PFSK-1 (cell line): ENCODE results near the gene SLC66A2.

Experiments used
- FOXP2 ChIP-seq: optimal IDR thresholded peaks from 2 replicates; pipeline ENCODE3; 2011; ENCODE audit warnings: borderline replicate concordance, control low read depth, inconsistent platforms; ENCODE audit not compliant: insufficient read depth; ENCODE audit errors: extremely low read length, extremely low read depth
- POLR2AphosphoS5 ChIP-seq: IDR thresholded peaks from 2 replicates; pipeline ENCODE4 v1.6.1; 2012; ENCODE audit warnings: low read depth, mild to moderate bottlenecking, control low read depth, low read length, moderate library complexity
- REST ChIP-seq, 2 experiments: IDR thresholded peaks; 2 replicates each; pipeline versions ENCODE4 v1.6.1 to v1.8.0; 2011 to 2012; ENCODE audit warnings: low read depth in 2 of 2, low read length in 2 of 2, control low read depth in 1 of 2, inconsistent platforms in 1 of 2, mild to moderate bottlenecking in 1 of 2, moderate library complexity in 1 of 2; ENCODE audit not compliant: insufficient read depth in 1 of 2
- SIN3A ChIP-seq: IDR thresholded peaks from 2 replicates; pipeline ENCODE4 v1.6.1; 2012; ENCODE audit warnings: mild to moderate bottlenecking, low read length, moderate library complexity, borderline replicate concordance; ENCODE audit not compliant: insufficient read depth
- TAF1 ChIP-seq: IDR thresholded peaks from 2 replicates; pipeline ENCODE4 v1.6.1; 2012; ENCODE audit warnings: low read length, control low read depth, borderline replicate concordance; ENCODE audit not compliant: insufficient read depth

Gene SLC66A2

GRCh38 chr18:79900610-79901570 lies 50.6 kb downstream of the SLC66A2 start:
- no peak for TF ChIP-seq SIN3A
- no peak for TF ChIP-seq FOXP2
- TF ChIP-seq TAF1, result no peak
- TF ChIP-seq POLR2AphosphoS5, result no peak
- TF ChIP-seq REST (IDR thresholded peaks at IDR 0.05; ENCODE audit: insufficient read depth in 1 of 2, low read depth in 2 of 2, low read length in 2 of 2), result no peak

- TF ChIP-seq REST (IDR thresholded peaks at IDR 0.05; ENCODE audit: insufficient read depth in 1 of 2, low read depth in 2 of 2, low read length in 2 of 2) (no peak), FOXP2 (no peak), TAF1 (no peak), POLR2AphosphoS5 (no peak), SIN3A (no peak)
These were observed 51.6 kb downstream of the SLC66A2 start for GRCh38 chr18:79899609-79900445.

- no peak for TF ChIP-seq POLR2AphosphoS5
- no peak for TF ChIP-seq FOXP2
- no peak for TF ChIP-seq TAF1
- no peak for TF ChIP-seq SIN3A
- no peak for TF ChIP-seq REST (IDR thresholded peaks at IDR 0.05; ENCODE audit: insufficient read depth in 1 of 2, low read depth in 2 of 2, low read length in 2 of 2)
These were observed 52.4 kb downstream of the SLC66A2 start for GRCh38 chr18:79898952-79899608.

- no peak for TF ChIP-seq REST (IDR thresholded peaks at IDR 0.05; ENCODE audit: insufficient read depth in 1 of 2, low read depth in 2 of 2, low read length in 2 of 2)
- TF ChIP-seq TAF1, result no peak
- TF ChIP-seq POLR2AphosphoS5, result no peak
- TF ChIP-seq FOXP2, result no peak
- no peak for TF ChIP-seq SIN3A
These were observed 53.4 kb downstream of the SLC66A2 start for GRCh38 chr18:79897940-79898625.
